Right lobe of liver (tissue), 4 donors: ENCODE data around the gene RABL3.

Source experiments
- CTCF ChIP-seq, 4 donors: fragments of 200-600 bp in 3 of 4; fragments of 450-650 bp in 1 of 4; IDR thresholded peaks; one replicate each; pipeline versions ENCODE4 v1.5.1 to v1.8.0; 2016 to 2022; ENCODE audit warnings: antibody characterized with exemption in 4 of 4, mild to moderate bottlenecking in 2 of 4
- POLR2A ChIP-seq: fragments of 450-650 bp; IDR thresholded peaks from one replicate; pipeline ENCODE4 v1.6.1; 2017; ENCODE audit warnings: antibody characterized with exemption, mild to moderate bottlenecking
- donor health status: DM: no; HTN: no; CAD: no.
- donor health status: DM: no; HTN: no; CAD: no.
- donor health status: DM: no; HTN: yes; CAD: no.

DNA sequence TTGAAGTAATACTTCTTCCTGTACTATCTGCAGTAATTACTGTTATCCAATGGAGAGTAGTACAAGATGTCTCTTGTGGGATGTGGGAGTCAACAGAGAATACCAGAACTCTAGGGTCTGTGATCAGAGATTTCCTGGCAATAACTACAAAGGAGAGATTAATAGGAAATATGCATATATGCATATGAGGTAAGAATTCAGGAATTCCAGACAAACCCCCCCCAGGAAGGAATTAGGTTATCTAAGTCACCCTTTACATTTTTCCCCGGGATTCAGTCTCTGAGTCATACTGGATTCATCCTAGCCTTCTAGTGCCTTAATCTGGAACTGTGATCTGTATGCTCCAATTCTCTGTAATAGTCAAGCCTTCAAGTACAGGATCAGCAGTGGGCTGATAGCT is 49.6 kb upstream of the RABL3 start:
- no peak for TF ChIP-seq POLR2A
- no peak for TF ChIP-seq CTCF (IDR thresholded peaks at IDR 0.05)
